Measurements from ENCODE around the gene TSPAN12. TPM values are rescaled to one million over a fixed set of nuclear protein-coding genes. Genes with fewer than 3 reads are reported as not detected.

TSPAN12 gene
- total RNA-seq, 1 experiment from 2014 or later = 7.4 TPM

GRCh38 chr7:120843109-120843508, 14.8 kb downstream of the TSPAN12 start:
- no peaks in the 10 kb centered on the region for H3K27me3 ChIP-seq (ENCODE audit: insufficient read depth, low read length)
- POLR2A ChIA-PET = no interaction called here
- CTCF ChIA-PET = no interaction called here
- no peak for ATAC-seq
- TF ChIP-seq ZFX (IDR thresholded peaks at IDR 0.05) (no peak), MAX (IDR thresholded peaks at IDR 0.05) (no peak), RAD21 (IDR thresholded peaks at IDR 0.05; ENCODE audit: low read depth) (no peak), SIN3A (IDR thresholded peaks at IDR 0.05; ENCODE audit: low read depth) (no peak), POLR2A (IDR thresholded peaks at IDR 0.05; ENCODE audit: borderline replicate concordance, extremely low read depth, insufficient read depth, insufficient read length) (no peak), REST (IDR thresholded peaks at IDR 0.05; ENCODE audit: low read depth) (no peak), YY1 (IDR thresholded peaks at IDR 0.05; ENCODE audit: extremely low read depth, insufficient replicate concordance, low read depth, low read length) (no peak), EZH2 (IDR thresholded peaks at IDR 0.05) (no peak), ATF3 (IDR thresholded peaks at IDR 0.05) (no peak), CBX3 (IDR thresholded peaks at IDR 0.05; ENCODE audit: low read depth) (no peak), TCF7L2 (IDR thresholded peaks at IDR 0.05; ENCODE audit: borderline replicate concordance, extremely low read depth, insufficient read depth, insufficient read length) (no peak), SP1 (IDR thresholded peaks at IDR 0.05; ENCODE audit: low read depth) (no peak), FOSL1 (IDR thresholded peaks at IDR 0.05; ENCODE audit: low read depth) (no peak), EZH2phosphoT487 (IDR thresholded peaks at IDR 0.05; ENCODE audit: borderline replicate concordance) (no peak), ZNF274 (IDR thresholded peaks at IDR 0.05; ENCODE audit: low read depth, low read length) (no peak), POLR2AphosphoS5 (IDR thresholded peaks at IDR 0.05; ENCODE audit: low read depth, low read length) (no peak), EGR1 (IDR thresholded peaks at IDR 0.05; ENCODE audit: low read depth) (no peak)
- TF ChIP-seq, protein P1, sequence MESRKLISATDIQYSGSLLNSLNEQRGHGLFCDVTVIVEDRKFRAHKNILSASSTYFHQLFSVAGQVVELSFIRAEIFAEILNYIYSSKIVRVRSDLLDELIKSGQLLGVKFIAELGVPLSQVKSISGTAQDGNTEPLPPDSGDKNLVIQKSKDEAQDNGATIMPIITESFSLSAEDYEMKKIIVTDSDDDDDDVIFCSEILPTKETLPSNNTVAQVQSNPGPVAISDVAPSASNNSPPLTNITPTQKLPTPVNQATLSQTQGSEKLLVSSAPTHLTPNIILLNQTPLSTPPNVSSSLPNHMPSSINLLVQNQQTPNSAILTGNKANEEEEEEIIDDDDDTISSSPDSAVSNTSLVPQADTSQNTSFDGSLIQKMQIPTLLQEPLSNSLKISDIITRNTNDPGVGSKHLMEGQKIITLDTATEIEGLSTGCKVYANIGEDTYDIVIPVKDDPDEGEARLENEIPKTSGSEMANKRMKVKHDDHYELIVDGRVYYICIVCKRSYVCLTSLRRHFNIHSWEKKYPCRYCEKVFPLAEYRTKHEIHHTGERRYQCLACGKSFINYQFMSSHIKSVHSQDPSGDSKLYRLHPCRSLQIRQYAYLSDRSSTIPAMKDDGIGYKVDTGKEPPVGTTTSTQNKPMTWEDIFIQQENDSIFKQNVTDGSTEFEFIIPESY (IDR thresholded peaks at IDR 0.05; ENCODE audit: extremely low read depth, insufficient replicate concordance, low read length) = no peak
- TF ChIP-seq, protein P2, sequence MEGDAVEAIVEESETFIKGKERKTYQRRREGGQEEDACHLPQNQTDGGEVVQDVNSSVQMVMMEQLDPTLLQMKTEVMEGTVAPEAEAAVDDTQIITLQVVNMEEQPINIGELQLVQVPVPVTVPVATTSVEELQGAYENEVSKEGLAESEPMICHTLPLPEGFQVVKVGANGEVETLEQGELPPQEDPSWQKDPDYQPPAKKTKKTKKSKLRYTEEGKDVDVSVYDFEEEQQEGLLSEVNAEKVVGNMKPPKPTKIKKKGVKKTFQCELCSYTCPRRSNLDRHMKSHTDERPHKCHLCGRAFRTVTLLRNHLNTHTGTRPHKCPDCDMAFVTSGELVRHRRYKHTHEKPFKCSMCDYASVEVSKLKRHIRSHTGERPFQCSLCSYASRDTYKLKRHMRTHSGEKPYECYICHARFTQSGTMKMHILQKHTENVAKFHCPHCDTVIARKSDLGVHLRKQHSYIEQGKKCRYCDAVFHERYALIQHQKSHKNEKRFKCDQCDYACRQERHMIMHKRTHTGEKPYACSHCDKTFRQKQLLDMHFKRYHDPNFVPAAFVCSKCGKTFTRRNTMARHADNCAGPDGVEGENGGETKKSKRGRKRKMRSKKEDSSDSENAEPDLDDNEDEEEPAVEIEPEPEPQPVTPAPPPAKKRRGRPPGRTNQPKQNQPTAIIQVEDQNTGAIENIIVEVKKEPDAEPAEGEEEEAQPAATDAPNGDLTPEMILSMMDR (IDR thresholded peaks at IDR 0.05 in 2 of 3, conservative IDR thresholded peaks at IDR 0.05 in 1 of 3; ENCODE audit: borderline replicate concordance in 1 of 3, insufficient read depth in 1 of 3, low read depth in 2 of 3, low read length in 2 of 3) = no peak
- H3K79me2 ChIP-seq (ENCODE audit: insufficient read depth, low read length) = no peaks in the 10 kb centered on the region
- H3K9me2 ChIP-seq (ENCODE audit: insufficient read depth) = no peaks in the 10 kb centered on the region
- H3K4me1 ChIP-seq (ENCODE audit: control insufficient read depth in 1 of 2, insufficient read depth in 2 of 2, low read length in 2 of 2) = no peaks in the 10 kb centered on the region
- no peak overlapping the region for H2AFZ ChIP-seq (ENCODE audit: low read depth, low read length, poor library complexity, severe bottlenecking)
- intact Hi-C loops (cut with micrococcal nuclease) = no loop called here
- no peak for DNase-seq (ENCODE audit: low read depth, low spot score)
- BruUV-seq (replicated peaks) = no TSS peak
- H3K4me3 ChIP-seq (replicated peaks in 1 of 2; ENCODE audit: low read depth in 1 of 2, low read length in 2 of 2) = no peak overlapping the region
- H3K9me3 ChIP-seq (ENCODE audit: control insufficient read depth in 1 of 2, insufficient read depth in 1 of 2, low read depth in 1 of 2, low read length in 2 of 2) = no peaks in the 10 kb centered on the region
- RAD21 ChIA-PET (ENCODE audit: low non-redundant PET in 1 of 2, low total read pairs in 2 of 2, uncharacterized antibody in 2 of 2, unreplicated experiment in 2 of 2) = no interaction called here
- H3K27ac ChIP-seq (ENCODE audit: low read depth, low read length) = no peak overlapping the region
- no peak overlapping the region for H3K9ac ChIP-seq (ENCODE audit: low read length)
- H4K20me1 ChIP-seq (ENCODE audit: insufficient read depth) = no peaks in the 10 kb centered on the region
- no peaks in the 10 kb centered on the region for H3K36me3 ChIP-seq (ENCODE audit: control insufficient read depth in 1 of 2, insufficient read depth in 2 of 2, low read length in 2 of 2)
- H3K4me2 ChIP-seq (ENCODE audit: low read length) = no peak overlapping the region
